ENCODE results near the gene RPL10A.

The RPL10A gene

GRCh38 chr6:35477028-35477427 is 8.8 kb downstream of the RPL10A start:
- no peak for DNase-seq

- DNase-seq: no peak
Observed at GRCh38 chr6:35477551-35478179, 9.5 kb downstream of the RPL10A start.

- no peak for DNase-seq
Observed at GRCh38 chr6:35478259-35478658, 10.1 kb downstream of the RPL10A start.

- DNase-seq: no peak
Observed at GRCh38 chr6:35480176-35480575, 12.0 kb downstream of the RPL10A start.

- no peak for DNase-seq
Observed at GRCh38 chr6:35481226-35481625, 13.0 kb downstream of the RPL10A start.

GRCh38 chr6:35483062-35483461 is 14.9 kb downstream of the RPL10A start:
- DNase-seq: no peak

GRCh38 chr6:35483490-35483889 is 15.3 kb downstream of the RPL10A start:
- DNase-seq: no peak

GRCh38 chr6:35483893-35484645 is 15.9 kb downstream of the RPL10A start:
- no peak for DNase-seq

GRCh38 chr6:35484921-35485392 is 16.8 kb downstream of the RPL10A start:
- DNase-seq: no peak

- DNase-seq: no peak
Observed at GRCh38 chr6:35485402-35485877, 17.2 kb downstream of the RPL10A start.

GRCh38 chr6:35486005-35486925 is 18.1 kb downstream of the RPL10A start:
- DNase-seq: no peak

- DNase-seq: no peak
Observed at GRCh38 chr6:35487658-35488516, 19.7 kb downstream of the RPL10A start.

- DNase-seq: no peak
Observed at GRCh38 chr6:35488517-35488862, 20.3 kb downstream of the RPL10A start.

- DNase-seq: no peak
Observed at GRCh38 chr6:35489066-35489465, 20.9 kb downstream of the RPL10A start.

- DNase-seq: no peak
Observed at GRCh38 chr6:35489995-35490791, 22.0 kb downstream of the RPL10A start.

GRCh38 chr6:35490821-35491557 is 22.8 kb downstream of the RPL10A start:
- DNase-seq: no peak

- no peak for DNase-seq
Observed at GRCh38 chr6:35491558-35492257, 23.5 kb downstream of the RPL10A start.

GRCh38 chr6:35492258-35492973 is 24.2 kb downstream of the RPL10A start:
- no peak for DNase-seq

GRCh38 chr6:35492974-35493284 is 24.7 kb downstream of the RPL10A start:
- DNase-seq: no peak
